SK-N-SH treated with all-trans-retinoic acid at 6 μM for 48 hours (cell line): ENCODE results near the gene GPR55.

ENCODE experiments used
- ATAC-seq: fragments of 200-7000 bp; cut with Tn5 transposase; 3 replicates; pipeline ENCODE4 v1.9.1; 2020; ENCODE audit warnings: mild to moderate bottlenecking, moderate library complexity
- BACH2 ChIP-seq: fragments of 250-450 bp; sonication (Bioruptor Pico); IDR thresholded peaks from 2 replicates; pipeline ENCODE4 v1.9.0; 2021; ENCODE audit warnings: mild to moderate bottlenecking, borderline replicate concordance
- CREB5 ChIP-seq: fragments of 250-450 bp; sonication (Bioruptor Pico); IDR thresholded peaks from 2 replicates; pipeline ENCODE4 v1.5.1; 2020; ENCODE audit warnings: low read depth, mild to moderate bottlenecking, moderate library complexity
- CSDC2 ChIP-seq: fragments of 250-450 bp; sonication (Bioruptor Pico); IDR thresholded peaks from 2 replicates; pipeline ENCODE4 v1.5.0; 2020; ENCODE audit warnings: mild to moderate bottlenecking, moderate library complexity
- ESRRG ChIP-seq: fragments of 250-450 bp; sonication (Bioruptor Pico); IDR thresholded peaks from 2 replicates; pipeline ENCODE4 v1.6.1; 2021; ENCODE audit warnings: mild to moderate bottlenecking
- GLIS3 ChIP-seq: fragments of 250-450 bp; sonication (Bioruptor Pico); IDR thresholded peaks from 2 replicates; pipeline ENCODE4 v1.5.0; 2020; ENCODE audit warnings: mild to moderate bottlenecking, moderate library complexity
- ISL1 ChIP-seq: fragments of 250-450 bp; sonication (Bioruptor Pico); IDR thresholded peaks from 2 replicates; pipeline ENCODE4 v2.1.2; 2022; ENCODE audit warnings: mild to moderate bottlenecking, moderate library complexity
- OSR1 ChIP-seq: fragments of 250-450 bp; sonication (Bioruptor Pico); IDR thresholded peaks from 2 replicates; pipeline ENCODE4 v1.8.0; 2022; ENCODE audit warnings: moderate library complexity, mild to moderate bottlenecking, inconsistent platforms
- PATZ1 ChIP-seq: fragments of 250-450 bp; sonication (Bioruptor Pico); IDR thresholded peaks from 2 replicates; pipeline ENCODE4 v1.8.0; 2020; ENCODE audit warnings: mild to moderate bottlenecking, moderate library complexity, borderline replicate concordance
- RARB ChIP-seq: fragments of 250-450 bp; sonication (Bioruptor Pico); IDR thresholded peaks from 2 replicates; pipeline ENCODE4 v1.8.0; 2021; ENCODE audit warnings: mild to moderate bottlenecking, moderate library complexity
- SNAI2 ChIP-seq: fragments of 250-450 bp; sonication (Bioruptor Pico); IDR thresholded peaks from 2 replicates; pipeline ENCODE4 v1.5.0; 2020; ENCODE audit warnings: mild to moderate bottlenecking, moderate library complexity
- TCF4 ChIP-seq: fragments of 250-450 bp; sonication (Bioruptor Pico); IDR thresholded peaks from 2 replicates; pipeline ENCODE4 v1.8.0; 2021; ENCODE audit warnings: mild to moderate bottlenecking, moderate library complexity, borderline replicate concordance
- TOX ChIP-seq: fragments of 250-450 bp; sonication (Bioruptor Pico); IDR thresholded peaks from 2 replicates; pipeline ENCODE4 v1.8.0; 2021; ENCODE audit warnings: mild to moderate bottlenecking, moderate library complexity, borderline replicate concordance
- ZC3H10 ChIP-seq: fragments of 250-450 bp; sonication (Bioruptor Pico); IDR thresholded peaks from 2 replicates; pipeline ENCODE4 v1.5.1; 2021; ENCODE audit warnings: mild to moderate bottlenecking, moderate library complexity
- ZFP30 ChIP-seq: fragments of 450-650 bp; formaldehyde crosslinking; IDR thresholded peaks from 2 replicates; pipeline ENCODE4 v1.5.0; 2022; ENCODE audit warnings: mild to moderate bottlenecking, moderate library complexity
- ZNF565 ChIP-seq: fragments of 450-650 bp; formaldehyde crosslinking; conservative IDR thresholded peaks from 2 replicates; pipeline ENCODE4 v1.5.0; 2020; ENCODE audit warnings: low read depth, mild to moderate bottlenecking, moderate library complexity
- ZNF8 ChIP-seq: fragments of 450-650 bp; formaldehyde crosslinking; IDR thresholded peaks from 2 replicates; pipeline ENCODE4 v1.5.0; 2020; ENCODE audit warnings: mild to moderate bottlenecking, moderate library complexity
- TF ChIP-seq, protein P1 (sequence below): fragments of 250-450 bp; sonication (Bioruptor Pico); IDR thresholded peaks from 2 replicates; pipeline ENCODE4 v1.5.1; 2021; ENCODE audit warnings: mild to moderate bottlenecking, moderate library complexity
- TF ChIP-seq, protein P2 (sequence below): fragments of 250-450 bp; sonication (Bioruptor Pico); IDR thresholded peaks from 2 replicates; pipeline ENCODE4 v1.5.0; 2020; ENCODE audit warnings: mild to moderate bottlenecking, moderate library complexity
- TF ChIP-seq, protein P3 (sequence below): fragments of 250-450 bp; sonication (Bioruptor Pico); IDR thresholded peaks from 2 replicates; pipeline ENCODE4 v1.8.0; 2021; ENCODE audit warnings: low read depth, mild to moderate bottlenecking, moderate library complexity, borderline replicate concordance

Gene GPR55

DNA sequence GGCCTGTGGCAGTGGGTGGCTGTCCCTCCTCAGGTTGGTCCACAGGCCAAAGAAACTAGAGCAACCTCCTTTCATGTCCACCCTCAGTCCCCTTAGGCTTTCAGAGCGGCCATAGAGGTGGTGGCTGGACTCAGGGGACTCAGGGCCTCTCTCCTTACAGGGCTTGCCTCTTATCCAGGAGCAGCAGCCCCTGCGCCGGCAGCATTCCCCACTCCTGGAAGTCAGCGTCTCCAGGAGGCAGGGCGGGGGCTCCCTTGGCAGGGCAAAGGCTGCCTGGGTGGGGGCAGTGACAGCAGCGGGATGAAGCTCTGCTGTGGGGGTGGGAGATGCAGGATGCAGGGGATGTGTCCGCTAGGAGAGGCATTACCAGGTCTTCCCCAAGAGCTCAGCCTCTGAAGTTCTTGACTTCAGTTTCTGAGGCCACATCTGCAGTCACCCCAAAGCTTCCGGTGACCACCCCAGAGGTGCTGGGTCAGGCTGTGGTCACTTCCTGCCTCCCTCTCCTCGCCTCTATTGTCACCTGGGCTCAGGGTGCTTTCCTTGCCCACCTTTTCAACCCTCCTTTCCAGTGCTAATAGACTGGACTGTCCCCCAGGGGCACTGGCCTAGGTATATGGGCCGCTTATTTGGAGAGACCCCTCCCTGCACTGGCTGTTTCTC is 8.6 kb upstream of the GPR55 start:
- ATAC-seq: no peak
- TF ChIP-seq ZFP30: no peak
- TF ChIP-seq, protein P1, sequence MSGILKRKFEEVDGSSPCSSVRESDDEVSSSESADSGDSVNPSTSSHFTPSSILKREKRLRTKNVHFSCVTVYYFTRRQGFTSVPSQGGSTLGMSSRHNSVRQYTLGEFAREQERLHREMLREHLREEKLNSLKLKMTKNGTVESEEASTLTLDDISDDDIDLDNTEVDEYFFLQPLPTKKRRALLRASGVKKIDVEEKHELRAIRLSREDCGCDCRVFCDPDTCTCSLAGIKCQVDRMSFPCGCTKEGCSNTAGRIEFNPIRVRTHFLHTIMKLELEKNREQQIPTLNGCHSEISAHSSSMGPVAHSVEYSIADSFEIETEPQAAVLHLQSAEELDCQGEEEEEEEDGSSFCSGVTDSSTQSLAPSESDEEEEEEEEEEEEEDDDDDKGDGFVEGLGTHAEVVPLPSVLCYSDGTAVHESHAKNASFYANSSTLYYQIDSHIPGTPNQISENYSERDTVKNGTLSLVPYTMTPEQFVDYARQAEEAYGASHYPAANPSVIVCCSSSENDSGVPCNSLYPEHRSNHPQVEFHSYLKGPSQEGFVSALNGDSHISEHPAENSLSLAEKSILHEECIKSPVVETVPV (CRISPR knock-in tag): no peak
- no peak for TF ChIP-seq PATZ1
- TF ChIP-seq SNAI2 (CRISPR knock-in tag): no peak
- TF ChIP-seq, protein P2, sequence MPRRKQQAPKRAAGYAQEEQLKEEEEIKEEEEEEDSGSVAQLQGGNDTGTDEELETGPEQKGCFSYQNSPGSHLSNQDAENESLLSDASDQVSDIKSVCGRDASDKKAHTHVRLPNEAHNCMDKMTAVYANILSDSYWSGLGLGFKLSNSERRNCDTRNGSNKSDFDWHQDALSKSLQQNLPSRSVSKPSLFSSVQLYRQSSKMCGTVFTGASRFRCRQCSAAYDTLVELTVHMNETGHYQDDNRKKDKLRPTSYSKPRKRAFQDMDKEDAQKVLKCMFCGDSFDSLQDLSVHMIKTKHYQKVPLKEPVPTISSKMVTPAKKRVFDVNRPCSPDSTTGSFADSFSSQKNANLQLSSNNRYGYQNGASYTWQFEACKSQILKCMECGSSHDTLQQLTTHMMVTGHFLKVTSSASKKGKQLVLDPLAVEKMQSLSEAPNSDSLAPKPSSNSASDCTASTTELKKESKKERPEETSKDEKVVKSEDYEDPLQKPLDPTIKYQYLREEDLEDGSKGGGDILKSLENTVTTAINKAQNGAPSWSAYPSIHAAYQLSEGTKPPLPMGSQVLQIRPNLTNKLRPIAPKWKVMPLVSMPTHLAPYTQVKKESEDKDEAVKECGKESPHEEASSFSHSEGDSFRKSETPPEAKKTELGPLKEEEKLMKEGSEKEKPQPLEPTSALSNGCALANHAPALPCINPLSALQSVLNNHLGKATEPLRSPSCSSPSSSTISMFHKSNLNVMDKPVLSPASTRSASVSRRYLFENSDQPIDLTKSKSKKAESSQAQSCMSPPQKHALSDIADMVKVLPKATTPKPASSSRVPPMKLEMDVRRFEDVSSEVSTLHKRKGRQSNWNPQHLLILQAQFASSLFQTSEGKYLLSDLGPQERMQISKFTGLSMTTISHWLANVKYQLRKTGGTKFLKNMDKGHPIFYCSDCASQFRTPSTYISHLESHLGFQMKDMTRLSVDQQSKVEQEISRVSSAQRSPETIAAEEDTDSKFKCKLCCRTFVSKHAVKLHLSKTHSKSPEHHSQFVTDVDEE (CRISPR knock-in tag): no peak
- TF ChIP-seq, all 23 proteins: peak for 0

DNA sequence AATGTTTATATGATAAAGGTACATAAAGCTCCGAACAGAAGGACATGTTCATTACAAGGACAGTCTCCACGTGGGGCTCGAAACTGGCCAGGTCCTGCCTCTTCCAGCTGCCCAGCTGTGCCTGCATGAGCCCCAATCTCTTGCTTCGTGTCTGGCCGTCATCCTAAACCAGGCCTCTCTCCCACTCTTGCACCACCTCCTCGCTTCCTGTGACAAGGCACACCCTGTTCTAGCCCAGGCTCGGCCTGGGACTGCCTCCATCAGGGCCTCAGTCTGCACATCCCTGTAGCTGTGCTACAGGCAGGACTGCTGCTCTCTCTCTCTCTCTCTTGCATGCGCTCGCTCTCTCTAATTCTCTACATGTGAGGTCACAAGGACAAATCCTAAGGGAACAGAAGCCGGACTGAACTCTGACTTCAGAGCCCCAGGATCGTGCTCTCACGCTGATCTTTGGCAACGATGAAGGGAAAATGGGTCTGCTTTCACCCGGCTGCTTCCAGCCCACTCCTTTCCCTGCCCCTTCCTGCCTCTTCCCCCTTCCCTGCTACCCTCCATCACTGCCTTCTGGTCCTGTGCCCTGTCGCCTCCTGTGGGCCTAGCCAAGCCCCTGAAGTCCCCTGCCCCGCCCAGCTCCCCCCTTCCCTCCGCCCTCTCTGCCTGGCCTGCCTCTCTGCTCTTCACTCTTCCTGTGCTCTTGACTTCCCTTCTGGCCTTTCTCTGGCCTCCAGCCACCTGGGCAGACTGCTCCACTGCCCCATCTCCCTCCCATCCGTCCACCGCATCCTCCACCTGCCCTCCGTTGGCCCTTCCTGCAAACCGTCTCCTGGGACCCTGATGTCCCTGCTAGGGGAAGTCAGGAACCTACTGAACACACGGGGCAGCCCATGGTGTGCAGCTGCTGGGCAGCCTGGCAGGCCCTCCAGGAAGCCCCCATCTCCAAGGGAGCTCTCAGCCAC is 7.8 kb upstream of the GPR55 start:
- ATAC-seq: no peak
- TF ChIP-seq, protein P1 (CRISPR knock-in tag): no peak
- TF ChIP-seq TOX (CRISPR knock-in tag): no peak
- no peak for TF ChIP-seq ZNF8 (CRISPR knock-in tag)
- TF ChIP-seq ISL1 (CRISPR knock-in tag): no peak
- TF ChIP-seq CSDC2 (CRISPR knock-in tag): no peak
- TF ChIP-seq OSR1 (CRISPR knock-in tag): no peak
- TF ChIP-seq ZNF565 (CRISPR knock-in tag): no peak
- no peak for TF ChIP-seq ZC3H10 (CRISPR knock-in tag)
- no peak for TF ChIP-seq ZFP30
- TF ChIP-seq TCF4: no peak
- no peak for TF ChIP-seq CREB5 (CRISPR knock-in tag)
- TF ChIP-seq PATZ1: no peak

DNA sequence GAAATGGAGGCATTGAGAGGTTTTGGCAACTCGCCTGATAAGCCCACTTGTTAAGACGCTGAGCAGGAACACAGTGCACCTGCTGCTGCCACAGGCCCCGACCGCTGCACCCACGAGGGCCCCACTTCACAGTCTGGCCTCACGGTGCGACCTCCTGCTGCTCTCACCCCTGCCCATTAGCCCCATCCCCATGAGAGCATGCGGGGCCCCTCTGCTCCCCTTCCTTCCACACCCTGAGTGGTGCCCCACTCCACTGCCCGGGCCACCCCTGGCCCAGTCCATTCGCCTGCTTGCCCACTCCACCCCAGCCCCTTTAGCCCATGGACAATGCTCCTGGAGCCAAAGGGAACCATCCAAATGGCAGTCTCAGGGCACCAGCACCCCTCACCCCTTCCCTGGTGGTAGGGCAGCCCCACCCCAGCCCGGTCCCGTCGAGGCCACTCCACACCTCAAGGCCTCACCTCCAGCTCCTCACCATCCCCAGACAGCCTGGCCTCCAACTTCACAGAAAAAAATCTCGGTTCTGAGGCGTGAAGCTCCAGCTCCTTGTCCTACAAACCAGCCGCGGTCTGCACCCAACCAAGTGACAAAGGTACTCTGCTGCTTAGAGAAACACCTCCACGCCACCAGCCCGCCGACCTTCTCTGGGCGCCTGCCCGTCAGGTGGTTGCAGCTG is 6.7 kb upstream of the GPR55 start:
- ATAC-seq: no peak
- TF ChIP-seq RARB (no peak), ZNF565 (CRISPR knock-in tag) (no peak), GLIS3 (no peak), TCF4 (no peak), ZC3H10 (CRISPR knock-in tag) (no peak), ESRRG (CRISPR knock-in tag) (no peak), CSDC2 (CRISPR knock-in tag) (no peak), BACH2 (CRISPR knock-in tag) (no peak), ZNF8 (CRISPR knock-in tag) (no peak), ZFP30 (no peak)
- TF ChIP-seq, protein P3, sequence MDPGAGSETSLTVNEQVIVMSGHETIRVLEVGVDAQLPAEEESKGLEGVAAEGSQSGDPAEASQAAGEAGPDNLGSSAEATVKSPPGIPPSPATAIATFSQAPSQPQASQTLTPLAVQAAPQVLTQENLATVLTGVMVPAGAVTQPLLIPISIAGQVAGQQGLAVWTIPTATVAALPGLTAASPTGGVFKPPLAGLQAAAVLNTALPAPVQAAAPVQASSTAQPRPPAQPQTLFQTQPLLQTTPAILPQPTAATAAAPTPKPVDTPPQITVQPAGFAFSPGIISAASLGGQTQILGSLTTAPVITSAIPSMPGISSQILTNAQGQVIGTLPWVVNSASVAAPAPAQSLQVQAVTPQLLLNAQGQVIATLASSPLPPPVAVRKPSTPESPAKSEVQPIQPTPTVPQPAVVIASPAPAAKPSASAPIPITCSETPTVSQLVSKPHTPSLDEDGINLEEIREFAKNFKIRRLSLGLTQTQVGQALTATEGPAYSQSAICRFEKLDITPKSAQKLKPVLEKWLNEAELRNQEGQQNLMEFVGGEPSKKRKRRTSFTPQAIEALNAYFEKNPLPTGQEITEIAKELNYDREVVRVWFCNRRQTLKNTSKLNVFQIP: no peak
